GM19468 (cell line): Measurements from ENCODE around the gene MYLK2.

ENCODE experiments used
- ATAC-seq: cut with Tn5 transposase; IDR thresholded peaks from one replicate; pipeline ENCODE4 v1.9.1; 2021; ENCODE audit warnings: mild to moderate bottlenecking, moderate library complexity, moderate number of reproducible peaks; ENCODE audit not compliant: unreplicated experiment; ENCODE audit errors: extremely low read depth

The MYLK2 gene

DNA sequence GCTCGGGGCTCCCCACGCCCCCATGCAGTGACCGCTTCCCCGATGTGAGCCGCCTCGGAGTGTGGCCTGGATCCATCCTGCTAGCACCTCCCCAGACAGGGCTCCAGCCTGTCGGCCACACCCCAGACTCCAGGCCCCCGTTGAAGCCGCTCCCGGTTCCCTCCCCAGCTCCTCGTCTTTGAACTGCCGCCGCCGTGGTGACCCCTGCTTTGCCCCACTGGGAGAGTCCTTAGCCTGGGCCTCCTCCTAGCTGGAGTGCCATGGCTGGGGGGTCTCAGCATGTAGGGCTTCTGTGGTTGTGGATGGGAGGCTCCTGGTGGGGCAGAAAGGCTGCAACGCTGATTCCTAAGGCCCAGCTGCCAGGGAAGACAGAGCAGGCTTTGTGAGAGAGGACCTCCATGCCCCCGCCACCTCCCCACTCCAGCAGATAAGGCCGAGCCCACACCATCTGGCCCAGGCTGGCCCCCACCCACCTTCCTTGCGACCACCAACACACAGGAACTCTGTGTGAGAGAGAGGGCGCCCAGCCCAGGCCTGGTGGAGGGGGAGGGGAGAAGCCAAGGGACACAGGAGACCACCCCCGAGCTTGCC, 14.9 kb downstream of the MYLK2 start:
- ATAC-seq: no peak

DNA sequence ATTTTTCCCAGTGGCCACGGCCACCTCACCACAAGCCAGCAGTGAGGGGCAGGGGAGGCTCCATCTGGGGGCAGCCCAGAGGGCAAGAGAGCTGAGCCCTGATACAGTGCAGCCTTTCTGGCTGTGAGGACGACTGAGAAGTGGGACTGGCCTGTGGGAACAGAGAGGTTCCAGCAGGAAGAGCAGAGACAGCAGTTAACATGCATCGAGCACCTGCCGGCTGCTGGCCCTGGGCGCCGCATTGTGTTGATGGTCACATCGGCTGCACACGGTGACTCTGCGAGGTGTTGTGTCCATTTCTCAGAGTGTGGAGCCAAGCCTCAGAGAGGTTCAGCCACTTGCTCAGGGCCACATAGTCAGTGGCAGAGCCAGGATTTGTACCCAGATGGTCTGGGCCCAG, 16.4 kb downstream of the MYLK2 start:
- ATAC-seq: no peak

- no peak for ATAC-seq
These were observed 17.1 kb downstream of the MYLK2 start for GRCh38 chr20:31835977-31836852.

- no peak for ATAC-seq
These were observed 17.9 kb downstream of the MYLK2 start for GRCh38 chr20:31836853-31837608.

DNA sequence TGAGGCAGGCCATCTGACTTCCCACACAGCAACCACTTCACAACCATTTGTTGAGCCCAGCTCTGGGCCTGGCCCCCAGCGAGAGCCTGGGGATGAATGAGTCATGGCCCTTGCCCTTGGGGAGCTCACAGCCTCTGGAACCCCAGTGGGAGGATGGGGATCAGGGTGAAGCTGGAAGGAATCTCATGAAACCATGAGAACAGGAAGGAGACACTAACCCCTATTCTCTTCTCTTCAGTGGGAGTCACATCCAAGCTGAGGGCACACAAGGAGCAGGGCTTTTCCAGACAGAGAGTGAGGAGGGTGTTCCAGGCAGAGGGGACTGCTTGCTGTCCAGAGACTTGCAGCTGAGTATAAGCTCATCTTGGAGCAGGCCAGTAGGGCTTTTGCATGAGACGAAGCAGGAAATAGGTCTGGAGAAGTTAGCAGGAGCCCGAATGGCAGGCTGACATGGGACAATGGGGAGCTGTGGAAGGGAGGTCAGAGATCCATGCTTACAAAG, 18.8 kb downstream of the MYLK2 start:
- no peak for ATAC-seq

- no peak for ATAC-seq
These were observed 19.6 kb downstream of the MYLK2 start for GRCh38 chr20:31838646-31839292.

DNA sequence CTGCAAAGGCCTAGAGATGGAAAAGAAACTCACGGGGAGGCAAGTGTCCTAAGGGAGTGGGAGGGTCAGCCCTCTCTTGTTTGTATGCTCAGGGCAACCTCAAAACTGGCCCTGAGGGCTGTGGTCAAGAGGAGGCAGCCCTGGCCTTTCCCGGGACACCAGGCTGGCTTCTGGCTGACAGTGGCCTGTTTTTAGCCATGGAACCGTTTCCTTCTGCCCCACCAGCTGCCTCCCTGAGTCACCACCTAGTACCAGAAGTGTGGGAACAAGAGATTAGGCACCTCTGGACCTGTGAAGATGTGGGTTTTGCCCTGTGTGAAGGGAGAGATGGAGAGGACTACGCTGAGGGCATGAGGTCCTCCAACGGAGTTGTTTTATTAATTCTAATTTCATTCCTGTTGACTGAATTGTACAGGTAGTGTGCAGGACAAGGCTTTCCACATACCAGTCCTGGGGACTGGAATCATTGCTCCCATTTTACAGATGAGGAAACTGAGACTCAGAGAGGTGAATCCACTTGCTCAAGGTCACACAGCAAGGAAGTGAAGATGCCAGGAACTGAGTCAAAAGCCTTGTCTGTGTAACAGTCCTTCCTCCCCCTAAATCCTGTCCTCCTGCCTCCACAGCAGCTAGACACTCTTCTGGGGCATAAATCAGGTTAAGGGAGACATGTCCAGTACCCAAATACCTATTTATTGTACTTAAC, 20.8 kb downstream of the MYLK2 start:
- ATAC-seq: no peak

DNA sequence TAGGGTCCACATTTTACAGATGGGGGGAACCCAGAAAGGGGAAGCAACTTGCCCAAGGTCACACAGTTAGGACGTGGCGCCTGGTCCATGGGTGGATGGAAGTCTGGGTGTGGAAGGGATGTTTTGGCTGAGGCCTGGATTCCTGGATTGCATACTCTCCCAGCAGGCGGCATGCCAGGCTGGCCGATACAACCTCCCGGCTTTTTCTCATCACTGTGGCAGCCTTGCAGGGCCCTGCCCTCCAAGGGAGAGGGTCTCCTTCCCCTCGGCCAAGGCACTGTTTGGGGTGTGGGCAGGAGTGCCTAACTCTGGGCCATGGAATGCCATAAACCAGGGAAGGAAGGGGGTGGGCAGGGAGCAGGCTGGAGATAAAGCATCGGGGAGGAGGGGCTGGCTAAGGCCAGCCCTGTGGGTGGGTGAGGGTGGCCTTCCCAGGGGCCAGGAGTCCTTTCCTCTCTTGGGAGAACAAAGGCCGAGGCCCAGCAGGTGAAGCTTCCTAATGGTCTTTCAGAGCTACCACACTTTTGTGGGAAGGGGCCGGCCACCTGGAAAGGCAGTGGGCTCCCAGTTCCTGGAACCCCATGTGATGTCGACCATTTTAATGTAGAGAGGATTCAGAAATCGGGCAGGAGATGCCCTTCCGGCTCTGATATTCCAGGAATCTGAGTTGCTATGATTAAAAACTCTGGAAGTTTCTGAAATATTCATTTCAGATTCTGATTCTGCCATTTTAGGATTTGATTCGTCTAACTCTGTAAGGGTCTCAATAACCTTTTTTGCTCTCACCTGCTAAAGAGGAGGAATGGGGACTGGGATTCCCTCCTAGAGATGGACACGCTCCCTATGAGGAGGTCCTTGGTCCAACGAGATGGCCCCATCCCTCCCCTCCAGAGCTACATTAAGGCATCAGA, 22.0 kb downstream of the MYLK2 start:
- ATAC-seq: no peak

- no peak for ATAC-seq
These were observed 22.8 kb downstream of the MYLK2 start for GRCh38 chr20:31841928-31842327.

GRCh38 chr20:31842471-31843157, 23.5 kb downstream of the MYLK2 start:
- ATAC-seq: no peak

GRCh38 chr20:31843288-31843687, 24.1 kb downstream of the MYLK2 start:
- no peak for ATAC-seq

DNA sequence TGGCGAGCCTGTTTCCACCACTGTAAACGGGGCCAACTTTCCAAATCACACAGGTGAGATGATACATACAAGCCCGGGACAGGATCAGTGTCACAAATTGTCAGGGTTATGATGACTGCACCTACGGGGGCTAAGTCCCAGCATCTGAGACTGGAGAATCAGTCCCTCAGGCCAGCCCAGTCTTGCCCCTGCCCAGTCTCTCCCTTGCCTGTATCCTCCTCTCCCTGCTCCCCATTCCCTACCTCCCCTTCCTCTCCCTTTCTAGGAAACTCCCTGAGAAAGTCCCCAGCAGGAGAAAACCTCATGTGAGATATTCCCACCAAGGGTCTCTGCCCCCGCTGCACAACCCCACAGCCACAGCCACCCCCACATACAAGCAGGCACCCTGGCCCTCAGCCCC, 24.7 kb downstream of the MYLK2 start:
- no peak for ATAC-seq

GRCh38 chr20:31844737-31845299, 25.7 kb downstream of the MYLK2 start:
- no peak for ATAC-seq

- no peak for ATAC-seq
These were observed 26.2 kb downstream of the MYLK2 start, which contains the start of gene FOXS1 for GRCh38 chr20:31845300-31845863. Gene FOXS1, minus strand, starts transcription at chr20:31845604. Its CDS starts 62 bp downstream, at chr20:31845542.

GRCh38 chr20:31846793-31847138, 27.6 kb downstream of the MYLK2 start:
- no peak for ATAC-seq

- no peak for ATAC-seq
These were observed 29.2 kb downstream of the MYLK2 start for GRCh38 chr20:31848088-31848999.
